AG09309 (cell line): ENCODE data around the gene TEX264.

ENCODE experiments used
- DNase-seq: peaks from one replicate; pipeline ENCODE4 v3.0.0-alpha.2; 2010; ENCODE audit warnings: low read depth
- H3K4me3 ChIP-seq: 2 replicates; pipeline ENCODE4 v1.5.1; 2011; ENCODE audit warnings: mild to moderate bottlenecking, low read depth, low read length, moderate library complexity; ENCODE audit not compliant: control insufficient read depth
- TF ChIP-seq, protein P1 (sequence below): IDR thresholded peaks from 2 replicates; pipeline ENCODE4 v1.5.1; 2011; ENCODE audit warnings: mild to moderate bottlenecking, low read depth, low read length, inconsistent platforms; ENCODE audit not compliant: insufficient read depth, control insufficient read depth; ENCODE audit errors: missing control alignments

Gene TEX264

DNA sequence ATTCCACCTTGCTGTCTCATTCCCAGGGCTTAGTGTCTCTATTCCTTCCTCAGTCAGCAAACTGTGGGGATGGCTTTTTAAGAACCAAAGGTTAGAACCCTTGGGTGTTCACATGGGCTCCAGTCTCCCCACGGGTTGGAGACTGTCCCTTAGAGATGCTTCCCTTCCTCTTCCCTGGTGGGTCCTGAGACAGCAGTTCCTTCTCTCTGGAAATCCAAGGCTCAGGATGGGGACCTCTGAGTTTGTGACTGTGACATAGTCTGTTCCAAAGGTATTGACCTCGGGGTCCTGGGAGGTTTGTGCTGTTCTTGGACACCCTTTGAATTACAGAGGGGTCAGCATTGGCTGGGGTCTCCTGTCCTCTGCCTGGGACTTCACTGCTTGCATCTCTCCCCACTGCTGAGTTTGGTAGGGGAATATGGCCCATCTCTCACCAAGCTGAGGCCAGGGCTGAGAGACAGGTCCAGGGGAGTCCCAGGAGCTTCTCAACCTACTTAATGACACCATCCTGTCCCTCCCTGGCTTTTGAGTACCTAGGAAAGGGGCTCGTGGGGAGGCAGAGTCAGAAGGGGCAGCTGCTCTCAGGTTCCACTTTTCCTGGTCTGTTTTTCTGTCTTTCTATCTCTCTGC, 37.3 kb downstream of the TEX264 start:
- DNase-seq, result no peak
- TF ChIP-seq, protein P1, sequence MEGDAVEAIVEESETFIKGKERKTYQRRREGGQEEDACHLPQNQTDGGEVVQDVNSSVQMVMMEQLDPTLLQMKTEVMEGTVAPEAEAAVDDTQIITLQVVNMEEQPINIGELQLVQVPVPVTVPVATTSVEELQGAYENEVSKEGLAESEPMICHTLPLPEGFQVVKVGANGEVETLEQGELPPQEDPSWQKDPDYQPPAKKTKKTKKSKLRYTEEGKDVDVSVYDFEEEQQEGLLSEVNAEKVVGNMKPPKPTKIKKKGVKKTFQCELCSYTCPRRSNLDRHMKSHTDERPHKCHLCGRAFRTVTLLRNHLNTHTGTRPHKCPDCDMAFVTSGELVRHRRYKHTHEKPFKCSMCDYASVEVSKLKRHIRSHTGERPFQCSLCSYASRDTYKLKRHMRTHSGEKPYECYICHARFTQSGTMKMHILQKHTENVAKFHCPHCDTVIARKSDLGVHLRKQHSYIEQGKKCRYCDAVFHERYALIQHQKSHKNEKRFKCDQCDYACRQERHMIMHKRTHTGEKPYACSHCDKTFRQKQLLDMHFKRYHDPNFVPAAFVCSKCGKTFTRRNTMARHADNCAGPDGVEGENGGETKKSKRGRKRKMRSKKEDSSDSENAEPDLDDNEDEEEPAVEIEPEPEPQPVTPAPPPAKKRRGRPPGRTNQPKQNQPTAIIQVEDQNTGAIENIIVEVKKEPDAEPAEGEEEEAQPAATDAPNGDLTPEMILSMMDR, result no peak
- H3K4me3 ChIP-seq, result no peak overlapping the region

DNA sequence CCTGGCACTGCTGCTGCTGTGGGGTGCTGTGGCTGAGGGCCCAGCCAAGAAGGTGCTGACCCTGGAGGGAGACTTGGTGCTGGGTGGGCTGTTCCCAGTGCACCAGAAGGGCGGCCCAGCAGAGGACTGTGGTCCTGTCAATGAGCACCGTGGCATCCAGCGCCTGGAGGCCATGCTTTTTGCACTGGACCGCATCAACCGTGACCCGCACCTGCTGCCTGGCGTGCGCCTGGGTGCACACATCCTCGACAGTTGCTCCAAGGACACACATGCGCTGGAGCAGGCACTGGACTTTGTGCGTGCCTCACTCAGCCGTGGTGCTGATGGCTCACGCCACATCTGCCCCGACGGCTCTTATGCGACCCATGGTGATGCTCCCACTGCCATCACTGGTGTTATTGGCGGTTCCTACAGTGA, 38.0 kb downstream of the TEX264 start:
- no peak overlapping the region for H3K4me3 ChIP-seq
- TF ChIP-seq, protein P1, result no peak
- DNase-seq, result no peak

DNA sequence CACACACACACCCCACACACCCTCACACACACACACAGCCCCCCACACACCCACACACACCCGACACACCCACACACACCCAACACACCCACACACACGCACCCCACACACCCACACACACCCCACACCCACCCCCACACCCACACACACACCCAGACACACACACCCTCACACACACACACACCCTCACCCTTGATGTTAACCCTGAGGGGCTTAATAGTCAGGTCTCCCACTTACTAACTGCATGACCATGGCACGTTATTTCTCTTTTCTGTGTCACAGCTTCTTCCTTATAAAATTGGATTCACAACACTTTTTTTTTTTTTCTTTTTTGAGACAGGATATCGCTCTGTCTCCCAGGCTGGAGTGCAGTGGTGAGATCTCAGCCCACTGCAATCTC, 38.6 kb downstream of the TEX264 start:
- TF ChIP-seq, protein P1, result no peak
- DNase-seq, result no peak

DNA sequence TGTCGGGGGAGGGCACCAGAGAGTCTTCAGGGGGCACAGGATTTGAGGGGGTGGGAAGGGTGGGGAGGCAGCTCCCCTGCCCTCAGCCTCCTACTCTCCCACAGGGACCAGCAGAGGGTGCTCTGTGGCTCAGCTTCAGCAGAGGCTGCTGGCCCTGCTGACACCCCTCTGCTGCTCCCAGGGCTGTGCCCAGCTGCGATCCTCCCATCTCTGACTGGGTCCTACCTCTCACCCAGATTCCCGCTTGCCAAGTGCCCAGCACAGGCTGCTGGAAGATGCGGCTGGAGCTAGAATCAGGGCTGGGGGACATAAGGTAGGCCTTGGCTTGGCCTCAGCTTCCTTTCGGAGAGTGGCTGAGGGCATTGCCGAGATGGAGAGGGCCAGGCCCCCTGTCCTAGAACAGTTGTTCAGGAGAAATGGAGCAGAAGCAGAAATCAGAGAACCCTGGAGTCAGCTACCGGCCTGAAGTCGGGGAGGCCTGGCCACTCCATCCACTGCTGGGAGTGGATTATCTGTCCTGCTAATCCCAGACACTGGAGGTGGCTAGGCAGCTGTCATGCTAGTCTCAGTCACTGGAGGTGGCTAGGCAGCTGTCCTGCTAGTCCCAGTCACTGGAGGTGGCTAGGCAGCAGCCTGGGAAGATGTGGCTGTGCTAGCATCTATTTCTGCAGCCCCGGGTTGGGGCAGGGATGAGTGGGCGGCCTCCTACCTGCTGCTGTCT, 39.7 kb downstream of the TEX264 start:
- DNase-seq, result no peak
- TF ChIP-seq, protein P1, result no peak

More for the DNA sequence above, 38.6 kb downstream of the TEX264 start:
- H3K4me3 ChIP-seq, result no peak overlapping the region

DNA sequence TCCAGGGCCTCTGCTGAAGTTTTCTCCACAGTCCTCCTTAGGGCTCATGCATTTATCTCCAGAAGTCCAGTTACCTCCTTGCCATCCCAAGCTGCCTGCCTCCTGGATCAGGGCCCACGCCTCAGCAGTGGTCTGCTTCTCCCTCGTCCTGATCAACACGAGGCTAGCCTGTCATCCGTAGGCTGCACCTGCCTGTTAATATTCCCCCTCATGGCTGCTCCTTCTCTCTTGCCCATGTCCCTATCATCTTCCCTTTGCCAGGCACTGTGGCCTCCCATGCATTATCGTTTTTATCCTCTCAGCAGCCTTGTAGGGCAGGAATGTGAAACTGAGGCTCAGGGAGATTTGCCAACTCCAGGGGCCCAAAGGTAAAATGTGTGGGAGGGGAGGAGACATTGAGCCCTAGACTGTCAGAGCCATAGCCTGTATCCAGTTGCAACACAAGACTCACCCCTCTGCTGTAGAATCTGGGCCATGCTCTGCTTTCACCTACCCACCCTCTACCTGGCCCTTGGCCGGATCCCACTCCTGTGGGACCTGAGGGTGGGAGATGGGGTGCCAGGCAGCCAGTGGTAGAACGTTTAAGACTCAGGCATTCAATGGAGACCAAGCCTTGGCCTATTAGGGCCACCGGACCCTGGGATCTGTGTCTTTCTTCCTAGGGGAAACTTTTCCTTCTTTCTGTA, 40.4 kb downstream of the TEX264 start:
- no peak overlapping the region for H3K4me3 ChIP-seq
- TF ChIP-seq, protein P1, result no peak
- no peak for DNase-seq

More for the DNA sequence above, 39.7 kb downstream of the TEX264 start:
- H3K4me3 ChIP-seq, result no peak overlapping the region

DNA sequence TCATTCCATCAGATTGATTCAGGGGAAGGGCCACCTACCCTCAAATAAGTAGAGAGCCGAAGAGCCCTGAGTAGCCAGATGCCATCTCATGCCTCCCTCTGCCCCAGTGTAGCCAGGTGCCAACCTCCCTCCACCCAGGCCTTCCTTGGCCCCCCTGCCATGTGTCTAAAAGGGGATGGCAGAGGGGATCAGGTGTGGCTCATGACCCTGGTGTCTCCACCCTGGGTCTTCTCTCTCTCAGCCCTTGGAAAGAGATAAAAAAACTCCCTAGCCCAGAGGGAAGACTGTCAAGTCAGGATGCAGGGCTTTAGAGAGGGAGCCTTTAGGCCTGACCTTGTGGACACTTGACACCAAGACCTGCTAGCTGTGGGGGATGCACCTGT, 41.0 kb downstream of the TEX264 start:
- TF ChIP-seq, protein P1, result no peak
- H3K4me3 ChIP-seq, result no peak overlapping the region
- DNase-seq, result no peak
